AG09319 (cell line): ENCODE measurements around the gene ZCWPW1.

Experiments used
- DNase-seq: peaks from one replicate; pipeline ENCODE4 v3.0.0-alpha.2; 2010; ENCODE audit warnings: low read depth; ENCODE audit errors: extremely low read depth
- CTCF ChIP-seq: IDR thresholded peaks from 2 replicates; pipeline ENCODE4 v1.5.1; 2011; ENCODE audit warnings: low read depth, mild to moderate bottlenecking, inconsistent platforms, low read length, moderate library complexity

Gene ZCWPW1

DNA sequence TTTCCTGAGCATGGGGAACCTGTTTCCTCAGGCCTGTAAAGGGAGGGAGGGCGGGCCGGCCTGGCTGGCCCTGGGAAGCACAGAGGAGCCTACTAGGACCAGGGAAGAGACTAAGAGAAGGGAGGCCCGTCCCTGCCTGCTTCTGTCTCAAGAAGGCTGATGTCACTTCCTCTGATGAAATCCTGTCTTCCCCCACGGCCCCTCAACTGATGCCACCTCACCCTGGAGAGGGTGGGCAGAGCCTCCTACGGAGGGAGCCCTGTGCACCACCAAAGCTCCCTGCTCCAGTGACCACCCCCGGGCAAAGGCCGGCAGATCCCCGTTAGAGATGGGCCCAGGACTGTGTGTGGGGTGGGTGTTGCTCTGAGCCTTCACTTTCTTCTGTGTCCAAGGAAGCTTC is 56.2 kb downstream of the ZCWPW1 start:
- TF ChIP-seq CTCF, result no peak
- DNase-seq, result peak; percentile 8

DNA sequence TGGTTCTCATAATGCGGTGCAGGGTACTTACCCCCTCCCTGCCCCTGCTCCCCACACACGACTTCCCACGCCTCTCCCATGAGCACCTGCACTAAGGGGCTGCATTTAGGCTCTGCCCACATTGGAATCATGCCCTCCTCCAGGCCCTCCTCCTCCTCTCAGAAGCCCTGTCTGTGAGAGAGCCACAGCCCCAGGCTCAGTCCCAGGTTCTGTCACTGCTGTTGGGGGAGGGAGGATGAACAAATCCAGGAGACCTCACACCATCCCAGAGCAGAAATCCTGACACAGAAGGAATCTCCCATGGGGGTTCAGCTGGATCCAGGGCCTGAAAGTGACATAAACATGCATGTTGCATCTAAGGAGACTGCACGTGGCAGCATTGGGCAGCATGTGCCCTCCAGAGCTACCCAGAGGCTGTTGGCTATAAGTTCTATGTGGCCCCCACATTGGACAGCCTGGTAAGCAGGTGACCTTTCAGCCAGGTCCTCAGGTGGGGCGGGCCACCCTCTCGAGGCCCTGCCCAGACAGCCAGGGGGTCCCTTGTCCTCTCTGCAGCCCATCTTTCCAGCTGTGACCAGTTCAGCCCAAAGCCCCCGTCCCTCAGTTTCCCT is 56.8 kb downstream of the ZCWPW1 start:
- no peak for DNase-seq
- no peak for TF ChIP-seq CTCF

GRCh38 chr7:100370746-100371145 is 57.8 kb downstream of the ZCWPW1 start:
- DNase-seq, result no peak
- TF ChIP-seq CTCF, result no peak

GRCh38 chr7:100370303-100370702 is 58.2 kb downstream of the ZCWPW1 start:
- DNase-seq, result no peak
- TF ChIP-seq CTCF, result no peak

GRCh38 chr7:100369105-100369504 is 59.4 kb downstream of the ZCWPW1 start:
- no peak for TF ChIP-seq CTCF
- DNase-seq, result no peak

DNA sequence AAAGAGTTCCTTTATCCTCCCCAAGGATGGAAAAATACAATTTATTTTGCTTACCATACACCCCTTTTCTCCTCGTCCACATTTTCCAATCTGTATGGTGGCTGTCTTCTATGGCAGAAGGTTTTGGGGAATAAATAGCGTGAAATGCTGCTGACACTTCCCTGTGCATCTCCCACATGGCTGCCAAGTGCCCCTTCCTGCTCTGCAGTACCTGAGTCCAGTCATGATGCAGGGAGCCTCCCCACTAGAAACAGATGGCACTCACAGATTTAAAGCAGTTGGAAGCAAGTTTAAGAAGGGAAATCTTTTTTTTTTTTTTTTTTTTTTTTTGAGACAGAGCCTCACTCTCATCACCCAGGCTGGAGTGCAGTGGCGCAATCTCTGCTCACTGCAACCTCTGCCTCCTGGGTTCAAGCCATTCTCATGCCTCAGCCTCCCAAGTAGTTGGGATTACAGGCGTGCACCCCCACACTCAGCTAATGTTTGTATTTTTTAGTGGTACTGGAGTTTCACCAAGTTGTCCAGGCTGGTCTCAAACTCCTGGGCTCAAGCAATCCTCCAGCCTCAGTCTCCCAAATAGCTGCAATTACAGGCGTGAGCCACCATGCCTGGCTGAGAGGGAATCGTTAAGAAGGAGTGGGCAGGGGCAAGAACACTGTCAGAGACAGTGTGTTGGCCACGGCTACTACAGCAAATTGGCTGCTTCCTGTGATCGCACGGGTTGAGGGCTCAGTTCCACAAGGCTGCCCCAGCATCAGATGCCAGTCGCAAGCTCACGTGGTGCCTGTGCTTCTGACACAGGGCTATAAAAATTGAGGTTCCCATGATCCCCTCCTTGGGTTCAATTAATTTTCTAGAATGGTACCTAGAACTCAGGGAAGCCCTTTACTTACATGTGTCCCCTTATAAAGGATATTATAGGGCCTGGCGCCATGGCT is 60.6 kb downstream of the ZCWPW1 start:
- DNase-seq, result no peak
- TF ChIP-seq CTCF, result no peak

- no peak for DNase-seq
Observed at GRCh38 chr7:100367251-100367620, 61.3 kb downstream of the ZCWPW1 start.

More at GRCh38 chr7:100367251-100367620, 61.3 kb downstream of the ZCWPW1 start:
- no peak for TF ChIP-seq CTCF
